ENCODE results near the gene DACT1. TPM values are rescaled to one million over a fixed set of nuclear protein-coding genes. Genes with fewer than 3 reads are reported as not detected.

The DACT1 gene
- total and polyA plus RNA-seq, 2 of the 13 experiments (the other 11 are each of a cell fraction or from before 2014, with no cell fraction given) = 0.01 TPM; not detected in 1

GRCh38 chr14:58625438-58625837 is 12.3 kb upstream of the DACT1 start:
- Histone ChIP-seq H4K20me1 (ENCODE audit: insufficient read depth, low read length) (no peaks in the 10 kb centered on the region), H3K27ac (ENCODE audit: extremely low read length, insufficient read depth, low read length) (no peak overlapping the region), H3K79me2 (ENCODE audit: insufficient read depth, low read length) (no peaks in the 10 kb centered on the region), H3K9ac (ENCODE audit: insufficient read depth, low read depth, low read length) (no peak overlapping the region), H3K4me2 (ENCODE audit: low read depth, low read length) (no peak overlapping the region), H3K4me1 (ENCODE audit: insufficient read depth, low read length) (no peaks in the 10 kb centered on the region), H3K4me3 (replicated peaks in 1 of 3; ENCODE audit: insufficient read depth in 1 of 3, low read depth in 2 of 3, low read length in 3 of 3) (no peak overlapping the region), H2AFZ (ENCODE audit: low read length) (no peak overlapping the region), H3K27me3 (ENCODE audit: control insufficient read depth in 1 of 2, insufficient read depth in 2 of 2, low read length in 2 of 2) (no peaks in the 10 kb centered on the region; a peak in 2 of 5 replicates), H3K9me3 (ENCODE audit: low read length) (no peaks in the 10 kb centered on the region), H3K36me3 (replicated peaks in 1 of 2; ENCODE audit: control insufficient read depth in 1 of 2, insufficient read depth in 2 of 2, low read length in 2 of 2) (no peaks in the 10 kb centered on the region)
- no peak for DNase-seq (ENCODE audit: low spot score)
- no peak for ATAC-seq
- TF ChIP-seq NR2F6 (IDR thresholded peaks at IDR 0.05) (no peak), NR2F6 (CRISPR knock-in tag; IDR thresholded peaks at IDR 0.05) (no peak), ZNF737 (CRISPR knock-in tag; IDR thresholded peaks at IDR 0.05; ENCODE audit: borderline replicate concordance) (no peak), KLF15 (CRISPR knock-in tag; IDR thresholded peaks at IDR 0.05; ENCODE audit: borderline replicate concordance) (no peak), ZNF263 (CRISPR knock-in tag; IDR thresholded peaks at IDR 0.05) (no peak), ZNF7 (CRISPR knock-in tag; IDR thresholded peaks at IDR 0.05) (no peak), TOPORS (CRISPR knock-in tag; IDR thresholded peaks at IDR 0.05) (no peak), ZSCAN12 (CRISPR knock-in tag; IDR thresholded peaks at IDR 0.05) (no peak), ZNF264 (CRISPR knock-in tag; IDR thresholded peaks at IDR 0.05) (no peak), SP5 (CRISPR knock-in tag; IDR thresholded peaks at IDR 0.05; ENCODE audit: borderline replicate concordance, low read depth) (no peak), ZNF589 (CRISPR knock-in tag; conservative IDR thresholded peaks at IDR 0.05) (no peak), ZNF292 (CRISPR knock-in tag; IDR thresholded peaks at IDR 0.05; ENCODE audit: borderline replicate concordance, low read depth) (no peak)
- TF ChIP-seq, protein P1, sequence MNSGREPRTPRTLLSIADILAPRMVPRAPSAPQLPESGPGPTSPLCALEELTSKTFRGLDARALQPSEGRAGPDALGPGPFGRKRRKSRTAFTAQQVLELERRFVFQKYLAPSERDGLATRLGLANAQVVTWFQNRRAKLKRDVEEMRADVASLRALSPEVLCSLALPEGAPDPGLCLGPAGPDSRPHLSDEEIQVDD (CRISPR knock-in tag; IDR thresholded peaks at IDR 0.05; ENCODE audit: borderline replicate concordance) = no peak
- TF ChIP-seq, protein P2, sequence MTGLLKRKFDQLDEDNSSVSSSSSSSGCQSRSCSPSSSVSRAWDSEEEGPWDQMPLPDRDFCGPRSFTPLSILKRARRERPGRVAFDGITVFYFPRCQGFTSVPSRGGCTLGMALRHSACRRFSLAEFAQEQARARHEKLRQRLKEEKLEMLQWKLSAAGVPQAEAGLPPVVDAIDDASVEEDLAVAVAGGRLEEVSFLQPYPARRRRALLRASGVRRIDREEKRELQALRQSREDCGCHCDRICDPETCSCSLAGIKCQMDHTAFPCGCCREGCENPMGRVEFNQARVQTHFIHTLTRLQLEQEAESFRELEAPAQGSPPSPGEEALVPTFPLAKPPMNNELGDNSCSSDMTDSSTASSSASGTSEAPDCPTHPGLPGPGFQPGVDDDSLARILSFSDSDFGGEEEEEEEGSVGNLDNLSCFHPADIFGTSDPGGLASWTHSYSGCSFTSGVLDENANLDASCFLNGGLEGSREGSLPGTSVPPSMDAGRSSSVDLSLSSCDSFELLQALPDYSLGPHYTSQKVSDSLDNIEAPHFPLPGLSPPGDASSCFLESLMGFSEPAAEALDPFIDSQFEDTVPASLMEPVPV (CRISPR knock-in tag; IDR thresholded peaks at IDR 0.05) = no peak
- BruUV-seq (replicated peaks) = no TSS peak
- FAIRE-seq = no peak
- WGBS (ENCODE audit: low lambda C conversion rate) = 0% methylated on average over 1 of the region's 1 CpG
- ChIA-PET POLR2A (interaction anchor here (0.6 kb wide), 1 partner anchor 9 kb away, joined by 3 read pairs; no protein-coding TSS in a partner anchor), CTCF (ENCODE audit: low intra/inter-chr PET ratio, low total read pairs) (no interaction called here)
- in situ Hi-C loops (cut with HindIII; ENCODE audit: extremely low pct_ligation_motif_present, low pct_unique_long_range_greater_than_20kb) (no loop called here), intact Hi-C loops (cut with micrococcal nuclease; ENCODE audit: unreplicated experiment) (no loop called here)

Data from HepG2 (cell line).